Chondrocyte (in vitro differentiated cells): ENCODE measurements around the gene GRM5. TPM values are rescaled to one million over a fixed set of nuclear protein-coding genes. Genes with fewer than 3 reads are reported as not detected.
"Not testable (repeated sequence)": the region's sequence is repeated elsewhere in the genome, so short reads cannot be mapped to it uniquely, and the experiment has no call there.

Experiments used
- DNase-seq: peaks from one replicate; pipeline ENCODE4 v3.0.0; 2021; ENCODE audit warnings: mixed read lengths, low spot score
- H3K27ac Mint-ChIP-seq: one replicate; pipeline ENCODE4 v1.8.0; 2021; ENCODE audit warnings: mild to moderate bottlenecking, moderate library complexity, mixed read lengths; ENCODE audit not compliant: unreplicated experiment
- H3K27me3 Mint-ChIP-seq: 2 replicates; pipeline ENCODE4 v1.8.0; 2021; ENCODE audit warnings: low read depth, mixed read lengths
- H3K36me3 Mint-ChIP-seq: 2 replicates; pipeline ENCODE4 v1.8.0; 2021; ENCODE audit warnings: low read depth, mixed read lengths
- H3K4me1 Mint-ChIP-seq: 2 replicates; pipeline ENCODE4 v1.8.0; 2021; ENCODE audit warnings: low read depth, mild to moderate bottlenecking, mixed read lengths
- H3K4me3 Mint-ChIP-seq: one replicate; pipeline ENCODE4 v1.8.0; 2021; ENCODE audit warnings: mild to moderate bottlenecking, moderate library complexity, mixed read lengths; ENCODE audit not compliant: unreplicated experiment
- H3K9me3 Mint-ChIP-seq: 2 replicates; pipeline ENCODE4 v1.8.0; 2021; ENCODE audit warnings: low read depth, mixed read lengths
- total RNA-seq: library from RNA; stranded (reverse); gene quantifications from 3 replicates; pipeline ENCODE4 v1.2.1, GENCODE V29; 2021
- TF ChIP-seq, protein P1 (sequence below): fragments of 200-600 bp; sonication (generic); IDR thresholded peaks from 2 replicates; pipeline ENCODE4 v1.5.0; 2021; ENCODE audit warnings: antibody characterized with exemption, mild to moderate bottlenecking, moderate library complexity

GRM5 gene
- total RNA-seq, 1 donor from 2014 or later, result 0.52 TPM

DNA sequence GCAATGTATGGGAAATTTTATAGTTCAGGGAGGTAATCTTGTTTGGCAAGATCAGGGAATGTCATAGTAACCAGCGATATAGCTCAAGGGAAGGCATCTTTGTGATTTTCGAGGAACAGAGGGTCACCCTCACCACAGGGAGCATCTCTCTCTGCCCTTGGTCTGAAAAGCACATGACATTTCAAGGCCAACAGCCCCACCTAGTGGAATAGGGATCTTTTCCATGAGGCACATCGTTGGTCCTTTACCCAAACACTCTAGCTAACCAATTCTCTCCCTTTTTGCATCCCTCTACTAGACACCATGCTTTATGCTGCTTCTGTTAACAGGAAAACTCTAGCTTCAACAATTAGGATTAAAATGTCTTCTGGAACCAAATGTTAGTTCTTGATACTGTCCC, 179.0 kb downstream of the GRM5 start:
- Mint-ChIP-seq H3K36me3 (peaks cover 1% of the 10 kb centered on the region), H3K27ac (no peak overlapping the region), H3K27me3 (no peaks in the 10 kb centered on the region), H3K4me1 (no peaks in the 10 kb centered on the region), H3K9me3 (peaks cover 21% of the 10 kb centered on the region), H3K4me3 (no peak overlapping the region)
- TF ChIP-seq, protein P1, sequence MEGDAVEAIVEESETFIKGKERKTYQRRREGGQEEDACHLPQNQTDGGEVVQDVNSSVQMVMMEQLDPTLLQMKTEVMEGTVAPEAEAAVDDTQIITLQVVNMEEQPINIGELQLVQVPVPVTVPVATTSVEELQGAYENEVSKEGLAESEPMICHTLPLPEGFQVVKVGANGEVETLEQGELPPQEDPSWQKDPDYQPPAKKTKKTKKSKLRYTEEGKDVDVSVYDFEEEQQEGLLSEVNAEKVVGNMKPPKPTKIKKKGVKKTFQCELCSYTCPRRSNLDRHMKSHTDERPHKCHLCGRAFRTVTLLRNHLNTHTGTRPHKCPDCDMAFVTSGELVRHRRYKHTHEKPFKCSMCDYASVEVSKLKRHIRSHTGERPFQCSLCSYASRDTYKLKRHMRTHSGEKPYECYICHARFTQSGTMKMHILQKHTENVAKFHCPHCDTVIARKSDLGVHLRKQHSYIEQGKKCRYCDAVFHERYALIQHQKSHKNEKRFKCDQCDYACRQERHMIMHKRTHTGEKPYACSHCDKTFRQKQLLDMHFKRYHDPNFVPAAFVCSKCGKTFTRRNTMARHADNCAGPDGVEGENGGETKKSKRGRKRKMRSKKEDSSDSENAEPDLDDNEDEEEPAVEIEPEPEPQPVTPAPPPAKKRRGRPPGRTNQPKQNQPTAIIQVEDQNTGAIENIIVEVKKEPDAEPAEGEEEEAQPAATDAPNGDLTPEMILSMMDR, result peak; percentile 49
- no peak for DNase-seq

DNA sequence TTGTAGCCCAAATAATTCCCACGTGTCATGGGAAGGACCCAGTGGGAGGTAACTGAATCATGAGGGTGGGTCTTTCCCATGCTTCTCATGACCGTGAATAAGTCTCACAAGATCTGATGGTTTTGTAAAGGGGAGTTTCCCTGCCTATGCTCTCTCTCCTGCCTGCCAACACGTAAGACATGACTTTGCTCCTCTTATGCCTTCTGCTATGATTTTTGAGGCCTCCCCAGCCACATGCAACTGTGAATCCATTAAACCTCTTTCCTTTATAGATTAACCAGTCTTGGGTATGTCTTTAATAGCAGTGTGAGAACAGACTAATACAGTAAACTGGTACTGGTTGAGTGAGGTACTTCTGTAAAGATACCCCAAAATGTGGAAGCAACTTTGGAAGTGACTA, 183.0 kb downstream of the GRM5 start:
- DNase-seq, H3K27ac Mint-ChIP-seq, H3K4me3 Mint-ChIP-seq, H3K4me1 Mint-ChIP-seq, H3K36me3 Mint-ChIP-seq, H3K27me3 Mint-ChIP-seq: not testable (repeated sequence)
- peaks cover 18% of the 10 kb centered on the region for H3K9me3 Mint-ChIP-seq

DNA sequence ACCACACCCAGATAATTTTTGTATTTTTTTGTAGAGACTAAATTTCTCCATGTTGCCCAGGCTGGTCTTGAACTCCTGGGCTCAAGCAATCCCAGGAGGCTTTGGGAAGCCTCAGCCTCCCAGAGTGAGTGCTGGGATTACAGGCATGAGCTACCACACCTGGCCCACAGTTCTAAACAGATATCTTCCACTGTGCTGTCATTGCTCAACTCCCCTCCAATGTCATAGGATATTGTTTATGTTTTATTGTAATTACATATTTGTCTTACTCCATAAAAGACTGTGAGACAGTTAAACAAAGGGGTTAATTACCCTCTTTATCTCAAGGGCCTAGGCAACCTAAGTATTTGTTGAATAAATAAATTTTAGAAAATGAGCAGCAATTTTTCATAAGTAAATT, 204.2 kb downstream of the GRM5 start:
- no peak for DNase-seq
- Mint-ChIP-seq H3K4me3 (no peak overlapping the region), H3K9me3 (peaks cover 7% of the 10 kb centered on the region), H3K27me3 (peaks cover 6% of the 10 kb centered on the region), H3K36me3 (no peaks in the 10 kb centered on the region), H3K27ac (no peak overlapping the region), H3K4me1 (no peaks in the 10 kb centered on the region)
- TF ChIP-seq, protein P1, result no peak

DNA sequence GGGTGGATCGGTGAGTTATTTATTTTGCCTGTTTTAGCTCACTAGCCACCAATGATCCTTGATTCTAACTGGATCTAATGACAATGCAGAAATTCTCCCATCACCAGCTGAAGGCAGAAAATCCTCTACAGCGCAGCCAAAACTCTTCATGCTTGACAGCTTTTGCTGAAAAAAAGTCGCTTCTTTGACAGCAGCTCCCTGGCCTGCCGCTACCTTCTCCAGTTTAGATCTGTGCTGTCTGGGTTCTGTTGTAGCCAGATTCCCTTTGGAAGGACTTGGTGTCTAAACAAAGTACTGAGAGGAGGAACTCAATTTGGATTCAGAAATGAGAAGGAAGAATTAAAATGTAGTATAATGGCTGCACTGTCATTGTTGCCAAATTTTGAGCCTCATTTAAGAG, 205.4 kb downstream of the GRM5 start:
- not testable (repeated sequence) for H3K4me3 Mint-ChIP-seq, H3K27me3 Mint-ChIP-seq, H3K36me3 Mint-ChIP-seq, H3K4me1 Mint-ChIP-seq, DNase-seq, H3K9me3 Mint-ChIP-seq, H3K27ac Mint-ChIP-seq

DNA sequence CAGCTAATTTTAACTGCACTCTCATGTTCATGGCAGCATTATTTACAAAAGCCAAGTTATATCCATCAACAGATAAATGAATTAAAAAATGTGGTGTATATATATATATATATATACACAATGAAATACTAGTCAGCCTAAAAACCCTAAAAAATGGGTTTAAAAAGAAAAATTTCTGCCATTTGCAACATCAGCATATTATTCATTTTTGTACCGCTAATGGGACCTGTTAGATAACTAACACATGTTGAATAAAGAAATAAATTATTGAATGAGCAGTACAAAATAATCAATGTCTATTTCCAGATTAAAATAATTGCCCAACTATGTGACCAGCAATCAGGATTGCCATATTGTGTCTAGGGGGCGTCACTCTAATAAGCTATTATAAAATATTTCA, 211.8 kb downstream of the GRM5 start:
- not testable (repeated sequence) for DNase-seq, H3K4me3 Mint-ChIP-seq, H3K4me1 Mint-ChIP-seq, H3K36me3 Mint-ChIP-seq, H3K27ac Mint-ChIP-seq, H3K27me3 Mint-ChIP-seq, H3K9me3 Mint-ChIP-seq

DNA sequence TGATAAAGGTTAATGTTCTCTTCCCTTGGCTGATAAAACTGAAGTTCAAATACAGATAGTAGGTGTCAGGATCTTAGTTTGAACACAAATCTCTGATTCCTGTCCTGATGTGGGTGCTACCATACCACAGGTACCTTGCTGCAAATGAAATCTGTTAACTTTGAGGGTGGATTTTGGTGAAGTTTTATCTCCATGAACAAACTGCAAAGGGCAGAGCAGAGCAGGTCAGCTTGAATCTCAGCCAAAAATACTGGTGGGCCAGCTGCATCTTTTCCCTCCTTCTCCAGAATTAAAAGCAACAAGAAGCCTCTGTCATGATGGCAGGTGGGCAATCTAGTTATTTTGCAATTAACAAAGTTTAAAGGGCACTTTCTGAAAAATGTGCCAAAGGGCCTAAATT, 214.2 kb downstream of the GRM5 start:
- not testable (repeated sequence) for H3K27me3 Mint-ChIP-seq, H3K4me3 Mint-ChIP-seq, H3K9me3 Mint-ChIP-seq, H3K36me3 Mint-ChIP-seq, DNase-seq, H3K4me1 Mint-ChIP-seq, H3K27ac Mint-ChIP-seq

DNA sequence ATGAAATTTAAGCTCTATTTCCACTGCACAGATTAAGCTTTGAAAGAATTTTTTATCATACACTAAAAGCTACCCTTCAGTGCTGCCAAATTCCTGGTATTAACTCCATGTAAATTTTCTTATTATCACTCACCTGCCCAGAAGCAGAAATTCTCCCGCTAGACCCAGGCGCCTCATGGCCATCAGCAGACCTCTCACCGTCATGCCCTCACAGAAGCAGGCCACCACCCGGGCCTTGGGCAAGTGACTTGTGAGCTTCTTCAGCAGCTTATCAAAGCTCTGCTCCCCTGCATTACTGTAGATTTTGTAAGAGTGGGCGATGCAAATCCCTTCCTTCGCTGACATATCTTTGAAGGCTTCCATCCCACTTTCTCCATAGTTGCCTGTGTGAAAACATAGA, 216.0 kb downstream of the GRM5 start:
- DNase-seq, result peak; percentile 62
- not testable (repeated sequence) for H3K36me3 Mint-ChIP-seq, H3K4me3 Mint-ChIP-seq, H3K27ac Mint-ChIP-seq, H3K4me1 Mint-ChIP-seq, H3K27me3 Mint-ChIP-seq, H3K9me3 Mint-ChIP-seq

DNA sequence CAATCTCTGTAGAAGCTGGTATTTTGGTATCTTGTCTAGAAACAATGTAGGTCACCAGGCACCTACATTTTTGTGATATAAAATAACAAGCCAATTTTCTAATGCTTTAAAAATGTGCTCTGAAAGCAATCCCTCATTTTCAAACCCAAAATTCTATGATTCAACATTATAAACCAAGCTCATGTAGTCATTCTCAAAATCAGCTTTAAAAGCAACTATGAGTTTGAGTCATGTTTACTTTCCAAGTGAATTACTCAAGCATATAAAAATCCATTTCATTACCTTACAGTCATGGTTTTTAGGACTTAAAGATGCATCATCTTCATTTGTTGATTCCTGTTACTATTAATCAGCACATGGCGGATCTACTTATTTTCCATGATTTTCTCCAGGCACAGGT, 216.4 kb downstream of the GRM5 start:
- no peak for DNase-seq
- H3K9me3 Mint-ChIP-seq, result no peaks in the 10 kb centered on the region
- H3K4me1 Mint-ChIP-seq, result no peaks in the 10 kb centered on the region
- peaks cover 2% of the 10 kb centered on the region for H3K27me3 Mint-ChIP-seq
- no peak overlapping the region for H3K4me3 Mint-ChIP-seq
- H3K27ac Mint-ChIP-seq, result no peak overlapping the region
- peaks cover 2% of the 10 kb centered on the region for H3K36me3 Mint-ChIP-seq
- TF ChIP-seq, protein P1, result no peak

DNA sequence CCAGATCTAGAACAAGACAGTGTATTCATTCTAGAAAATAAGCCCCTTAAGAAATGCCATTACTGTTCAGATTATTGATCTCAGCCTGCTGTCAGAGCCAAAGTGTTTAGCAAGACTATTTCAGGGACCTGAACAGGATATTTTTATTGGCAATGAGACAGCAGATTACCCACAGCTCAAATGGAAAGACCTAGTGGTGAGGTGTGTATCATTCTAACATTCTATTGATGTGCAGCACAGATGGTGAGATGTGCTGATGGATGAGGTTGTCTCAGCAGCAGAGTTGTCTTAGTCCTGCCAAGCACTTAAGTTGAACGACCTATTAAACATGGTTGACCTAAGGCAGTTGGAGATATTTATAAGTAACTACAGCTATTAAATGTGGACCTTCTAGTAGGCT, 219.5 kb downstream of the GRM5 start:
- not testable (repeated sequence) for H3K36me3 Mint-ChIP-seq, H3K4me3 Mint-ChIP-seq, H3K4me1 Mint-ChIP-seq, H3K27ac Mint-ChIP-seq, H3K27me3 Mint-ChIP-seq, H3K9me3 Mint-ChIP-seq, DNase-seq

DNA sequence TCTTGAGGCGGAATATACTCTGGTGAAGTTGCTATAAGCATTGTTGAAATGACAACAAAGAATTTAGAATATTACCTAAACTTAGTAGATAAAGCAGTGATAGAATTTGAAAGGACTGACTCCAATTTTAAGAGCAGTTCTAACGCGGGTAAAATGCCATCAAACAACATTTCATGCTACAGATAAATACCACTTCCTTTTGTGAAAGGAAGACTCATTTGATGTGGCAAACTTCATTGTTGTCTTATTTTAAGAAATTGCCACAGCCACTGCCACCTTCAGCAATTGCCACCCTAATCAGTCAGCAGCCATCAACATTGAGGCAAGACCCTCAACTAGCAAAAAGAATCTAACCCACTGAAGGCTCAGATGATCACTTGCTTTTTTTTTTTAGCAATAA, 220.8 kb downstream of the GRM5 start:
- not testable (repeated sequence) for DNase-seq, H3K36me3 Mint-ChIP-seq, H3K4me3 Mint-ChIP-seq, H3K27ac Mint-ChIP-seq, H3K9me3 Mint-ChIP-seq, H3K27me3 Mint-ChIP-seq, H3K4me1 Mint-ChIP-seq

DNA sequence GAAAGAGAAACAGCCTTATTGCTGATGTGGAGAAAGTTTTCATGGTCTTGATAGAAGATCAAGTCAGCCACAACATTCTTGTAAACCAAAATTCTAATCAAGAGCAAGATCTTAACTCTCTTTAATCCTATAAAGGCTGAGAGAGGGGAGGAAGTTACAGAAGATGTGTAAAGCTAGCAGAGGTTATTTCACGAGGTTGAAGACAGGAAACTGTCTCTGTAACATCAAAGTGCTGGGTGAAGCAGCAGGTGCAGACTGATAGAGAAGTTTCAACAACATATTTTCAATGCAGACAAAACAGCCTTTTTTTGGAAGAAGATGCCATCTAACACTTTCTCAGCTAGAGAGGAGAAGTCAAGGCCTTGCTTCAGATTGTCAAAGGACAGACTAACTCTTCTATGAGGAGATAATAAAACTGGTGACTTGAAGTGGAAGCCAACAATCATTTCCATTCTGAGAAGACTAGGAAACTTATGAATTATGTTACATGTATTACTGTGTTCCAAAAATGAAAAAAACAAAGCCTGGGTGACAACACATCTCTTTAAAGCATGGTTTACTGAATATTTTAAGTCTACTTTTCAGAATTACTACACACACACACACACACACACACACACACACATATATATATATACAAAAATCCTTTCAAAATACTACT, 221.9 kb downstream of the GRM5 start:
- H3K4me3 Mint-ChIP-seq, H3K27me3 Mint-ChIP-seq, H3K27ac Mint-ChIP-seq, DNase-seq, H3K4me1 Mint-ChIP-seq, H3K36me3 Mint-ChIP-seq, H3K9me3 Mint-ChIP-seq: not testable (repeated sequence)
